Lower leg skin (tissue), 3 donors: ENCODE measurements around the gene ATP8A2.

Experiments used
- POLR2A ChIP-seq, 2 donors: fragments of 450-650 bp; IDR thresholded peaks; one replicate each; pipeline ENCODE4 v1.6.1; 2016 to 2017; ENCODE audit warnings: antibody characterized with exemption in 2 of 2, mild to moderate bottlenecking in 1 of 2, moderate library complexity in 1 of 2
- TF ChIP-seq, protein P1 (sequence below), 3 donors: fragments of 450-650 bp; IDR thresholded peaks; one replicate each; pipeline ENCODE4 v1.5.1; 2016; ENCODE audit warnings: antibody characterized with exemption in 3 of 3, mild to moderate bottlenecking in 3 of 3, moderate library complexity in 2 of 3

DNA sequence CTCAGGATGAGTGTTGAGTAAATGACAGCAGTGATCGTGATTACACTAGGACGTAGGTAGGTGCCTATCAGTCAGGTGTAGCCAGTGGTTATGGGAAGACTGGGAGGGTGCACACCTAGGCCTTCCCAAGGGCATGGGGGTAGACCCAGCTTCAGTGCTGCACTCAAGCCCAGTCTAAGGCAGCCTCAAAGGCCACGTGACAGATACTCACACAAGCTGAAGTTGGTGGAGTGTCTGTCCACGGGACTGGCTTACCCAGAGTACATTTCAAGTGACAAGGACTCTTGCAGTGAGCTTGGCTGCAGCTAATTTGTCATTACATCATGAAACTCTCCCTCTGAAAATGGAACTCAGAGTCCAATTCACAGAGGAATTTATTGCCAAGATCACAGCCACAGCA is 561.7 kb downstream of the ATP8A2 start:
- TF ChIP-seq, protein P1, sequence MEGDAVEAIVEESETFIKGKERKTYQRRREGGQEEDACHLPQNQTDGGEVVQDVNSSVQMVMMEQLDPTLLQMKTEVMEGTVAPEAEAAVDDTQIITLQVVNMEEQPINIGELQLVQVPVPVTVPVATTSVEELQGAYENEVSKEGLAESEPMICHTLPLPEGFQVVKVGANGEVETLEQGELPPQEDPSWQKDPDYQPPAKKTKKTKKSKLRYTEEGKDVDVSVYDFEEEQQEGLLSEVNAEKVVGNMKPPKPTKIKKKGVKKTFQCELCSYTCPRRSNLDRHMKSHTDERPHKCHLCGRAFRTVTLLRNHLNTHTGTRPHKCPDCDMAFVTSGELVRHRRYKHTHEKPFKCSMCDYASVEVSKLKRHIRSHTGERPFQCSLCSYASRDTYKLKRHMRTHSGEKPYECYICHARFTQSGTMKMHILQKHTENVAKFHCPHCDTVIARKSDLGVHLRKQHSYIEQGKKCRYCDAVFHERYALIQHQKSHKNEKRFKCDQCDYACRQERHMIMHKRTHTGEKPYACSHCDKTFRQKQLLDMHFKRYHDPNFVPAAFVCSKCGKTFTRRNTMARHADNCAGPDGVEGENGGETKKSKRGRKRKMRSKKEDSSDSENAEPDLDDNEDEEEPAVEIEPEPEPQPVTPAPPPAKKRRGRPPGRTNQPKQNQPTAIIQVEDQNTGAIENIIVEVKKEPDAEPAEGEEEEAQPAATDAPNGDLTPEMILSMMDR (IDR thresholded peaks at IDR 0.05): no peak
- no peak for TF ChIP-seq POLR2A (IDR thresholded peaks at IDR 0.05)
